SH-SY5Y (cell line): ENCODE measurements around the gene PTPRK.

Source experiments
- GATA2 ChIP-seq: IDR thresholded peaks from 2 replicates; pipeline ENCODE4 v1.6.1; 2011; ENCODE audit warnings: mild to moderate bottlenecking, low read depth, low read length
- GATA3 ChIP-seq: IDR thresholded peaks from 2 replicates; pipeline ENCODE4 v1.6.1; 2011; ENCODE audit warnings: low read depth, mild to moderate bottlenecking, low read length, moderate library complexity

GRCh38 chr6:128018821-128019220 lies 501.6 kb downstream of the PTPRK start:
- TF ChIP-seq GATA2 (no peak), GATA3 (no peak)
